GM18519 (cell line): ENCODE data around the gene CARD14.

Source experiments
- ATAC-seq: cut with Tn5 transposase; IDR thresholded peaks from one replicate; pipeline ENCODE4 v1.9.1; 2021; ENCODE audit warnings: mild to moderate bottlenecking, moderate library complexity; ENCODE audit not compliant: unreplicated experiment, low FRiP score

Gene CARD14

GRCh38 chr17:80169784-80170500 is at the start of gene CARD14:
Gene CARD14 (plus strand): TSS chr17:80170030. CDS start chr17:80181439, 11,409 bp downstream.
- no peak for ATAC-seq

- ATAC-seq, result no peak
Observed at GRCh38 chr17:80122026-80122575, 47.7 kb upstream of the CARD14 start.

- ATAC-seq, result no peak
Observed at GRCh38 chr17:80122926-80123505, 46.8 kb upstream of the CARD14 start.

- ATAC-seq, result no peak
Observed at GRCh38 chr17:80123791-80124190, 46.0 kb upstream of the CARD14 start.

GRCh38 chr17:80124351-80124981 is 45.4 kb upstream of the CARD14 start:
- ATAC-seq, result no peak

GRCh38 chr17:80125656-80126448 is 44.0 kb upstream of the CARD14 start:
- no peak for ATAC-seq

GRCh38 chr17:80126449-80126715 is 43.4 kb upstream of the CARD14 start:
- ATAC-seq, result no peak

- no peak for ATAC-seq
Observed at GRCh38 chr17:80129006-80129565, 40.7 kb upstream of the CARD14 start.

- ATAC-seq, result no peak
Observed at GRCh38 chr17:80130992-80131391, 38.8 kb upstream of the CARD14 start.

GRCh38 chr17:80132906-80133625 is 36.8 kb upstream of the CARD14 start:
- no peak for ATAC-seq

- ATAC-seq, result no peak
Observed at GRCh38 chr17:80133626-80133970, 36.2 kb upstream of the CARD14 start.

- no peak for ATAC-seq
Observed at GRCh38 chr17:80137131-80137530, 32.7 kb upstream of the CARD14 start.

- ATAC-seq, result no peak
Observed at GRCh38 chr17:80138856-80139426, 30.9 kb upstream of the CARD14 start.

- no peak for ATAC-seq
Observed at GRCh38 chr17:80141463-80142165, 28.2 kb upstream of the CARD14 start.

- no peak for ATAC-seq
Observed at GRCh38 chr17:80142929-80143328, 26.9 kb upstream of the CARD14 start.

- ATAC-seq, result no peak
Observed at GRCh38 chr17:80145076-80146075, 24.5 kb upstream of the CARD14 start.

- ATAC-seq, result peak; percentile 24
Observed at GRCh38 chr17:80146121-80147034, 23.5 kb upstream of the CARD14 start.
